Right lobe of liver (tissue), 4 donors: ENCODE results near the gene ONECUT2.

Source experiments
- POLR2A ChIP-seq: fragments of 450-650 bp; IDR thresholded peaks from one replicate; pipeline ENCODE4 v1.6.1; 2017; ENCODE audit warnings: antibody characterized with exemption, mild to moderate bottlenecking
- TF ChIP-seq, protein P1 (sequence below), 4 donors: fragments of 200-600 bp in 3 of 4; fragments of 450-650 bp in 1 of 4; IDR thresholded peaks; one replicate each; pipeline versions ENCODE4 v1.5.1 to v1.8.0; 2016 to 2022; ENCODE audit warnings: antibody characterized with exemption in 4 of 4, mild to moderate bottlenecking in 2 of 4
- donor health status: DM: no; HTN: no; CAD: no.
- donor health status: DM: no; HTN: no; CAD: no.
- donor health status: DM: no; HTN: yes; CAD: no.

DNA sequence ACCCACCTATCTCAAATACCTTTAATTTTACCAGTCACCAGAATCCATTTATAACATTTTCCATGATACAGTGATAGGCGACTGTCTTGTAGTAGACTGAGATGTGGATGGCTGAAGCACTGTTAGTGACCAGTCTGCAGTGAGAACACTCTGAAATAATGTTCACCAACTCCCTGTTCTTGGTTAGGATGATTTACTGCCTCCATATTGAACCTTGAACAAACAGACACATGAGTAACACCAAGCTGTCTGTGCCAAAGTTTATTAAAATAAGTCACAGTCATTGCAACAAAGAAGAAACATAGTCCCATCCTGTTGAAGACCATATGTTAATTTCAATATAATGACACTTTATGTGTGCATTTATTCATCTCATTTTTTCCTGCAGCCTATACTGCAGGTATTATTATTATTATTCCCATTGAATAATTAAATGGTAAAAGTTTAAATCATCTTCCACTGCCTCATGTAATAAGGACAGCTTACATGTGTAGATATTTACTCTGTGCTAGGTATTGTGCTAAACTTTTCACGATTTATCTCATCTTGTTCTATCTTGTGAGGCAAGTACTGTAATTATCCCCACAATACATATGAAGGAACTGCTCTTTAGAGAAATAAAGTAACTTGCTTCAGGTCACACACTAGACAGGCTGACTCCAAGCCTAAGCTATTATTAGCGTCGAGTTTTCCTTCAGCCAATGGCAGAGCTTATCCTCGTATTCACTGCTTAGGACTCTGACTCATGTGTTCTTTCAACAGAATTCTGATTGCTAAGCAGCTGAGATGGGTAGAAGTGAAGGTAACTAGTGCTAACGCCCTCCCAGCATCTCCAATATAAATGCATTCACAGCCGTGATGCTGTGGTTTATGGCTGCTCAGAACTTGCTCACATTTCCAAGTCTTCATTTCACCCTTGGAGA lies 62.5 kb downstream of the ONECUT2 start:
- TF ChIP-seq, protein P1, sequence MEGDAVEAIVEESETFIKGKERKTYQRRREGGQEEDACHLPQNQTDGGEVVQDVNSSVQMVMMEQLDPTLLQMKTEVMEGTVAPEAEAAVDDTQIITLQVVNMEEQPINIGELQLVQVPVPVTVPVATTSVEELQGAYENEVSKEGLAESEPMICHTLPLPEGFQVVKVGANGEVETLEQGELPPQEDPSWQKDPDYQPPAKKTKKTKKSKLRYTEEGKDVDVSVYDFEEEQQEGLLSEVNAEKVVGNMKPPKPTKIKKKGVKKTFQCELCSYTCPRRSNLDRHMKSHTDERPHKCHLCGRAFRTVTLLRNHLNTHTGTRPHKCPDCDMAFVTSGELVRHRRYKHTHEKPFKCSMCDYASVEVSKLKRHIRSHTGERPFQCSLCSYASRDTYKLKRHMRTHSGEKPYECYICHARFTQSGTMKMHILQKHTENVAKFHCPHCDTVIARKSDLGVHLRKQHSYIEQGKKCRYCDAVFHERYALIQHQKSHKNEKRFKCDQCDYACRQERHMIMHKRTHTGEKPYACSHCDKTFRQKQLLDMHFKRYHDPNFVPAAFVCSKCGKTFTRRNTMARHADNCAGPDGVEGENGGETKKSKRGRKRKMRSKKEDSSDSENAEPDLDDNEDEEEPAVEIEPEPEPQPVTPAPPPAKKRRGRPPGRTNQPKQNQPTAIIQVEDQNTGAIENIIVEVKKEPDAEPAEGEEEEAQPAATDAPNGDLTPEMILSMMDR (IDR thresholded peaks at IDR 0.05): no peak
- TF ChIP-seq POLR2A: no peak
